GM21737 (cell line): ENCODE measurements around the gene L3MBTL3.
A peak's percentile ranks its signal among the peaks of the same experiment; 100 is the strongest.
"Not testable (repeated sequence)": the region's sequence is repeated elsewhere in the genome, so short reads cannot be mapped to it uniquely, and the experiment has no call there.

Source experiments
- ATAC-seq: cut with Tn5 transposase; IDR thresholded peaks from one replicate; pipeline ENCODE4 v1.9.1; 2021; ENCODE audit warnings: mild to moderate bottlenecking, moderate library complexity; ENCODE audit not compliant: unreplicated experiment

The L3MBTL3 gene

DNA sequence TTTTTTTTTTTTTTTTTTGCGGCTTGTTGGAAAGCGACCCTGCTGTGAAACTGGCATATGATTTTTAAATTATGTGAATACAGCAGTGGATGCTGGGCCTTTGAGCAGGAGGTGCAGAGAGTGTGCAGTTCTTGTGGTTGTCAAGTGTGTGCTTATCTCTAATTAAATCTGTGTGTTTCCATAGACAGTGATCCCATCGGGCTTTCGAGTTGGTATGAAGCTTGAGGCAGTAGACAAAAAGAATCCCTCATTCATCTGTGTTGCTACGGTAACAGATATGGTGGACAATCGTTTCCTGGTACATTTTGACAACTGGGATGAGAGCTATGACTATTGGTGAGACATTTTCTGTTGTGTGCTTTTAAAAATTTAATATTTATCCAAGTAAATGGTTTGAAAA lies 52.4 kb downstream of the L3MBTL3 start:
- ATAC-seq, result no peak

GRCh38 chr6:130075879-130076460 lies 57.6 kb downstream of the L3MBTL3 start:
- ATAC-seq, result no peak

DNA sequence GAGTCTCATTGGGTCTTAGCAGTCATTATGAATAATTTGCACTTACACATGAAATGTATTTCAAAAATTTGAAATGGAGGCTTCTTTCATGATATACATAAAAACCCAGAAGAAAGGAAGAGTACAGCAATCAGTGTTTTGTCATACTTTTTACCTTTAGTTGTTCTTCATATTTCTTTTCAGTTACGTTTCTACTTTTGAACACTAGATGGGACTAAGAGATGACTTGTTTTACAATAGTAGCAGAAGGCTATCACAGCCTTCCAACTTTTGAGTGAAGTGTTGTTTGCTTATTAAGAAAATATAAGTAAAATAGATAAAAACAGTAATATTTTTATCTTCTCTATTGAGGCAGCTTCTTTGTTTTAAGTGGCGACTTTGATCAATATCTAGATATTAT lies 58.1 kb downstream of the L3MBTL3 start:
- no peak for ATAC-seq

GRCh38 chr6:130090796-130091195 lies 72.4 kb downstream of the L3MBTL3 start:
- no peak for ATAC-seq

GRCh38 chr6:130093546-130093945 lies 75.2 kb downstream of the L3MBTL3 start:
- no peak for ATAC-seq

DNA sequence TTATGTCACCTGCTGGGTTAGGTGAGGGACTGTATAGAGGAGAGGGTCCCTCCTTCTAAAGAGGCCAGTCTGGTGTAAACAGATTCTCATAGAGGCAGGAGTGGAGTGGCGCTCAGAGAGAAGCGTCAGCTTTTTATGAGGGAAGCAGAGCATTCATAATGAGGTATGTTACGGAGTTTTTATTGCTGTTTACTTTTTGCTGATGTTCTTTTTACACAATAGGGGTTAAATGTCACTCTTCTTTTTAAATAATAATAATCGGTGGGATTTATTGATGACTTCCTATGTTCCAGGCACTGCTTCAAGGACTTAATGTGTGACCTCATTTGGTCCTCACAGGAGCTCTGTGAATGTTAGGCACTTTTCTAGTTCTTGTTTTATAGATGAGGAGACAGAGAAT lies 79.9 kb downstream of the L3MBTL3 start:
- no peak for ATAC-seq

DNA sequence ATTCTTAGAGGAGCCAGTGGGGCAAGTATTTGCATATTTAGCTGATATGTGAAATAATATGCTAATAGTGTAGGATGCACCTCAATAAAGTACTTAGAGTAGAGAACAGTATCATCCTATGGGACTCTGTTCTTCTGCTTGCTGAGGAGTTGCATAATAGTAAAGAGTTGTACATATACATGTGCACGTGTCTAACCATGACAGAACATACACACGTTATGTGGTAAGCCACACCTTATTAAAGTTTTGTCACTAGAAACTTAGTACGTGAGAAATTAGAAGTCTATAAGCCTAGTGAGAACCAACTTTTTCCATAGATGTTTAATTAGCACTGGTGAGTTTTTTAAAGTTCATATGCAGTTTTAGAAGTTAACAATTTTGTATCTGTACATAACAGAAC lies 80.7 kb downstream of the L3MBTL3 start:
- no peak for ATAC-seq

- peak; percentile 78 for ATAC-seq
These were observed 87.8 kb downstream of the L3MBTL3 start for GRCh38 chr6:130105996-130106704.

- no peak for ATAC-seq
These were observed 89.3 kb downstream of the L3MBTL3 start for GRCh38 chr6:130107710-130108109.

DNA sequence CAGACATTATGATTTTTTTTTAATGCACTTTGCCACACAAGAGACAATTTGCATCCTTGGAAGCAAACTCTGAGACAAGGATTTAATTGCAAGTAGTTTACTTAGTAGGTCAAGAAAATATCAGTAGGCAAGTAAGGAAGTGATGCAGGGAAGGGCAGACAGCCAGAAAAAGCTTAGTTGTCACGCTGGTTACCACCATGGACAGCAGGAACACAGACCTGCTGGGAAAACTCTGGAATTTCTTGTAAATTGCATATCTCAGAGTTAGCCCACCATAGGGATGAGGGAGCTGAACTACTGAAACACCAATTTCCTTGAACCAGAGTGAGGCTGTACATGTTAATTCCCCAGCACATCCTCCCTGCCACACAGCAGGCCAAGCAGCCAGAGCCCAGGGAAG lies 92.7 kb downstream of the L3MBTL3 start:
- ATAC-seq, result no peak

- no peak for ATAC-seq
These were observed 94.9 kb downstream of the L3MBTL3 start for GRCh38 chr6:130113201-130113710.

DNA sequence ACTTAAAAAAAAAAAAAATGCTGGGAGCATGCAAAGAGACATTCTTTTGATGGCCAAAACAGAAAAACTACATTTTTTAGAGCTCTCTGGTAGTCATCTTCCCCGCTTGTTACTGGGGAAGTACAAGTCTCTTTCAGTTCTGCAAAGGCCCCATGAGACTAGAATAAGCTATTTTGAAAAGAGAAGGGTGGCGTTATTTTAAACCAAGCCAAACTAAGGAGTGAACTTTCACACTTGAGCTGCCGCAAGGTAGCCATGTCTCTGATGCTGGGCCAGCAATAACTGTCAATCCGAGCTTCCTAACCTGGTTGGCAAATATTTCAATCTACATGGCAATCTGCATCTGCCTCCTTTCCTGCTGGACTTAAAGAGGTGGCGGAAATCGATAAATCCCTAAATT lies 96.7 kb downstream of the L3MBTL3 start:
- ATAC-seq, result peak; percentile 91

DNA sequence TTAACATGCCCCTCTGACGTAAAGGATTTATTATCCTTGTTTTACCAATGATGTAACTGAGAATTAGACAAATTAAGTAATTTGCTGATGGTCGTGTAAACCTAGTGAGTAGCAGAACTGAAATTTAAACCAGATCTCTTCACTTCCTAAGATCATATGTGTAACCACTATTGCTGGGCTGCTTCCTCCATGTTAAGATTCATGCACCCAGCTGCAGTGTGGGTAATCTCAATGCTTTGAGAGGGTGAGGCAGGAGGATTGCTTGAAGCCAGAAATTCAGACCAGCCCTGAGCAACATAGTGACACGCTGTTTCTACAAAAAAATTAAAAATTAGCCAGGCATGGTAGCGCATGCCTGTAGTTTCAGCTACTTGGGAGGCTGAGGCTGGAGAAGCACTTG lies 97.9 kb downstream of the L3MBTL3 start:
- ATAC-seq, result peak; percentile 43

DNA sequence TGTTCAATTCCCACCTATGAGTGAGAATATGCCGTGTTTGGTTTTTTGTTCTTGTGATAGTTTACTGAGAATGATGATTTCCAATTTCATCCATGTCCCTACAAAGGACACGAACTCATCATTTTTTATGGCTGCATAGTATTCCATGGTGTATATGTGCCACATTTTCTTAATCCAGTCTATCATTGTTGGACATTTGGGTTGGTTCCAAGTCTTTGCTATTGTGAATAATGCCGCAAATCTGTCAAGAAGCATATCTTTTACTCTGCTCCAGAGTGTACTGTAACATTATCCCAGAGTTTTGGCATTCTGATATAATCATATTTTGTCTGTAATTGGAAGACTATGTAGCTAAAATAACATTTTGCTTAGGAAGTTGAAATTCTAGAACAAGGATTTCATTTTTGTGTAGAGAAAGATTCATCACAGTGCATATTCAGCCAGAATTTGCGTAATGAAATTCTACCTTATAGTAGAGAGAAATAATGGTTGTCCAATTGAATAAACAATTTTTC lies 98.9 kb downstream of the L3MBTL3 start:
- ATAC-seq, result not testable (repeated sequence)

- ATAC-seq, result no peak
These were observed 99.9 kb downstream of the L3MBTL3 start for GRCh38 chr6:130118236-130118635.

- no peak for ATAC-seq
These were observed 100.8 kb downstream of the L3MBTL3 start for GRCh38 chr6:130119211-130119610.

GRCh38 chr6:130120731-130121130 lies 102.3 kb downstream of the L3MBTL3 start:
- ATAC-seq, result no peak

DNA sequence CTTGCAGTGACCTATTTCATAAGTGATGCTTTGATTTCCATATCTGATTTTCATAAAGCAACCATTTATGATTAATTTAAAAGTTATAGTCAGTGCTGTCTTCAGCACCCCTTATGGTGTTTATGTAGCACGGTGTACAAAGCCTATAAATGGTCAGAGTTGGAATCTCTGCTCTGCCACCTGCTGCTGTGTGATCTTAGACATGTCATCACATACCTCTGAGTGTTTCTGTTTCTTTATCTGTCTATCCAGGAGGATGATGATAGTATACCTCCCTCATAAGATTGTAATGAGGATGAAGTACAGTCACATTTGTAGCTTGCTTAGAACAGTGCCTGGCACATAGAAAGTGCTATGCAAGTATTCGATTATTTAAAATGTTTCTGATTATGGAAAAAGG lies 103.9 kb downstream of the L3MBTL3 start:
- no peak for ATAC-seq

GRCh38 chr6:130127195-130127594 lies 108.8 kb downstream of the L3MBTL3 start:
- ATAC-seq, result no peak

DNA sequence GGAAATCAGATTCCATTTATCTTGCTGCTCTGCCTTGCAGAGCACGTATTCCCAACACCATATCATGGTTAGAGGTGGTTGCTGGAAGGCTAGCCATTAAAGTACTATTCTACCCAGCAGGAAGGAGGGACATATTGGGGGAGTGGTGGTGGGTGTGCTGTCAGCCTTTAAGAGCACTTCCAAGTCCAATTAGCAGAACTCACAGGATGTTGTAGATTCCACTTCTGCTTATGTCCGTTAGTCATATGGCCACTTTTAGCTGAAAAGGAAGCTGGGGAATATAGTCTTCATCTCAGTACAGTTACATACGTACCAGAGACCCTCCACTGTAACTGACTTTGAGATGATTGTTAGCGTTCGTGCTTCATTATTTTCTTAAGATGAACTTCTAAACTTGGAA lies 109.9 kb downstream of the L3MBTL3 start:
- no peak for ATAC-seq

GRCh38 chr6:130129762-130130246 lies 111.4 kb downstream of the L3MBTL3 start:
- ATAC-seq, result no peak

DNA sequence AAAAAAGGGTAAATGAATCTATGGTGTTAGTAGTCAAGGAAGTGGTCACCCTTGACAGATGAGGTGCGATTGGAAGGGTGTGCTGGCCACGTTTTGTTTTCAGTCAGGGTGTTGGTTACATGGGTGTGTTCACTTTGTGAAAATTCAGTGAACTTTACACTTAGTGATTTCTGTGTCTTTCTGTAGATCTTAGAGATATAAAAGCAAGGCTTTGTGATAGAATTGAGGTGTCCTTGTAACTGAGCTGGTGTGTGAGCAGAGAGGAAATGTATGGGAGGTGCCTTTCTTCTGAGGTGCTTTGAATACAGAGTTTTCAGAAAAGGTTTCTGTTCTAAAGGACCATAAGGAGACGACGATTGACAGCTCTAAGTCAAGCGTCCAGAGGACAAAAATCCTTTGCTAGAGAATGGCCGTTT lies 113.9 kb downstream of the L3MBTL3 start:
- ATAC-seq, result peak; percentile 73
